Stomach (tissue), 4 donors: Measurements from ENCODE around the gene PSTPIP2.

Experiments
- CTCF ChIP-seq, 7 experiments: fragments of 450-650 bp in 4 of 7; fragments of 200-600 bp in 3 of 7; sonication (generic) in 3 of 7; IDR thresholded peaks; one replicate each; pipeline ENCODE4 v1.5.1; 2016 to 2019; ENCODE audit warnings: antibody characterized with exemption in 7 of 7, control low read depth in 2 of 7, mild to moderate bottlenecking in 1 of 7
- POLR2A ChIP-seq, 4 donors: fragments of 450-650 bp; IDR thresholded peaks; one replicate each; pipeline ENCODE4 v1.6.1; 2016; ENCODE audit warnings: antibody characterized with exemption in 4 of 4, control low read depth in 2 of 4, mild to moderate bottlenecking in 1 of 4, moderate library complexity in 1 of 4
- POLR2AphosphoS5 ChIP-seq, 3 donors: sonication (generic); formaldehyde crosslinking; IDR thresholded peaks; one replicate each; pipeline ENCODE4 v1.6.1; 2016; ENCODE audit warnings: antibody characterized with exemption in 3 of 3

GRCh38 chr18:46095532-46095931, 23.5 kb upstream of the PSTPIP2 start:
- no peak for TF ChIP-seq CTCF (IDR thresholded peaks at IDR 0.05)
- TF ChIP-seq POLR2AphosphoS5 (IDR thresholded peaks at IDR 0.05) = no peak
- no peak for TF ChIP-seq POLR2A (IDR thresholded peaks at IDR 0.05)
